ENCODE measurements around the gene ABHD6. TPM values are rescaled to one million over a fixed set of nuclear protein-coding genes. Genes with fewer than 3 reads are reported as not detected.

The ABHD6 gene
- 10 to 100 TPM in 2 of 4 donors, 1 to 10 TPM in 2; 5.8 to 14.0 (median 9.6) TPM for total RNA-seq

DNA sequence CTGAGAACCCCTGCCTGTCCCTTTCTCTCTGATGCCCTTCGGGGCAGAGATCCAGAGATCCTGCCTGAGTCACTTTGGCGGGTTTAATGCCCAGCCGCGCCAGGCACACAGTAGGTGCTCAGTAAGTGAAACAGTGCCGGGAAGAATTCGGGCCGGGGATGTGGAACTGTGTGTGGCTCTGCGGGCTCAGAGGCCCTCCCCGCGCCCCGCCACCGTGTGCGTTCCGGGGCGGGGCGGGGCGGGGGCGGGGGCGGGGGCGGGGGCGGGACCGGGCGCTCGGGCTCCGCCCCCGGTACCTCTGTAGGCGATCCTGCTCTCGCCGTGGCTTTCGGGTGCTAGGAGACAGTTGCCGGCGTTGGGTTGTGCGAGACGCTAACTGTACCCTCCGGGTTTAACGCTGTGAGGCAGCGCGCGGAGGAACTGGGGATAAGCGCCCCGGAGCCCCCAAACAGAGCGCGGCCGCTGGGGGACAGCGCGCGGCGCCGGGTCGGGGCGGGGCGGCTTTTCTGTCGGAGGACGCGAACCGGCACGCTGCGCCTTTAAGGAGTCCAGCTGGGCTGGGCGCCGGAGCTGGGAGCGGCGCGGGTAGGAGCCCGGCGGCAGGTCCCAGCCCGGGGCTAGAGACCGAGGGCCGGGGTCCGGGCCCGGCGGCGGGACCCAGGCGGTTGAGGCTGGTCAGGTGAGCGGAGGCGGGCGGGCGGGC is at the start of gene ABHD6:
Gene ABHD6, plus strand, starts transcription at position 555 of the 703 bp plus-strand sequence. CDS start 18,795 bp downstream, outside the sequence.
- intact Hi-C loops (cut with DNase I; ENCODE audit: low total_unique reads) = loop anchor here (1.0 to 5.0 kb wide), 3 partner anchors 69 to 255 kb away; partner anchors contain the start of genes HTD2, KCTD6, PDHB and RPP14
- Histone ChIP-seq H3K9me3 (no peaks in the 10 kb centered on the region), H3K27me3 (no peaks in the 10 kb centered on the region), H3K4me3 (peak within 1 kb of the TSS; percentile 68 to 96 (median 76)), H3K4me1 (peaks cover 9 to 14% of the 10 kb centered on the region in 2 donors), H3K27ac (peak within 1 kb of the TSS; percentile 76 to 87 (median 86)), H3K36me3 (no peaks in the 10 kb centered on the region)
- in situ Hi-C loops (cut with MboI; ENCODE audit: low sequenced_read_pairs in 4 of 4) = loop anchor here in 1 of 4 donors (10.0 kb wide), 1 partner anchor 67 kb away; the partner anchor contains the start of genes HTD2 and RPP14
- ATAC-seq = peak; percentile 91 to 94
- TF ChIP-seq, protein P1, sequence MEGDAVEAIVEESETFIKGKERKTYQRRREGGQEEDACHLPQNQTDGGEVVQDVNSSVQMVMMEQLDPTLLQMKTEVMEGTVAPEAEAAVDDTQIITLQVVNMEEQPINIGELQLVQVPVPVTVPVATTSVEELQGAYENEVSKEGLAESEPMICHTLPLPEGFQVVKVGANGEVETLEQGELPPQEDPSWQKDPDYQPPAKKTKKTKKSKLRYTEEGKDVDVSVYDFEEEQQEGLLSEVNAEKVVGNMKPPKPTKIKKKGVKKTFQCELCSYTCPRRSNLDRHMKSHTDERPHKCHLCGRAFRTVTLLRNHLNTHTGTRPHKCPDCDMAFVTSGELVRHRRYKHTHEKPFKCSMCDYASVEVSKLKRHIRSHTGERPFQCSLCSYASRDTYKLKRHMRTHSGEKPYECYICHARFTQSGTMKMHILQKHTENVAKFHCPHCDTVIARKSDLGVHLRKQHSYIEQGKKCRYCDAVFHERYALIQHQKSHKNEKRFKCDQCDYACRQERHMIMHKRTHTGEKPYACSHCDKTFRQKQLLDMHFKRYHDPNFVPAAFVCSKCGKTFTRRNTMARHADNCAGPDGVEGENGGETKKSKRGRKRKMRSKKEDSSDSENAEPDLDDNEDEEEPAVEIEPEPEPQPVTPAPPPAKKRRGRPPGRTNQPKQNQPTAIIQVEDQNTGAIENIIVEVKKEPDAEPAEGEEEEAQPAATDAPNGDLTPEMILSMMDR (IDR thresholded peaks at IDR 0.05 in 4 of 5, conservative IDR thresholded peaks at IDR 0.05 in 1 of 5) = peak in 4 of 5 experiments; percentile 18 to 47 (median 40)
- TF ChIP-seq POLR2A (IDR thresholded peaks at IDR 0.05) = peak; percentile 31 to 37
- DNase-seq = peak; percentile 49 to 51

GRCh38 chr3:58188173-58188564 is 49.4 kb upstream of the ABHD6 start:
- DNase-seq (no peak), ATAC-seq (no peak)
- H3K9me3 ChIP-seq = no peaks in the 10 kb centered on the region
- no peaks in the 10 kb centered on the region for H3K27me3 ChIP-seq
- peaks cover 2 to 12% of the 10 kb centered on the region in 2 donors for H3K4me1 ChIP-seq
- H3K4me3 ChIP-seq = no peak overlapping the region
- in situ Hi-C loops (cut with MboI; ENCODE audit: low sequenced_read_pairs in 4 of 4) (loop anchor here (5.0 to 25.0 kb wide), 5 partner anchors 107 to 349 kb away; partner anchors contain the start of genes ACOX2 (in 1 of the 4), HTD2 (in 1 of the 4) and RPP14 (in 1 of the 4)), intact Hi-C loops (cut with DNase I; ENCODE audit: low total_unique reads) (loop anchor here (2.0 to 10.0 kb wide), 2 partner anchors 29 to 347 kb away; partner anchors contain the start of gene ACOX2)
- peak overlapping the region in 3 of 4 donors; percentile 38 to 62 (median 60) for H3K27ac ChIP-seq
- no peak for TF ChIP-seq POLR2A (IDR thresholded peaks at IDR 0.05)
- TF ChIP-seq, protein P1 (IDR thresholded peaks at IDR 0.05 in 4 of 5, conservative IDR thresholded peaks at IDR 0.05 in 1 of 5) = no peak
- H3K36me3 ChIP-seq = no peaks in the 10 kb centered on the region

GRCh38 chr3:58188921-58189451 is 48.6 kb upstream of the ABHD6 start:
- no peaks in the 10 kb centered on the region for H3K9me3 ChIP-seq
- no peak for TF ChIP-seq POLR2A (IDR thresholded peaks at IDR 0.05)
- TF ChIP-seq, protein P1 (IDR thresholded peaks at IDR 0.05 in 4 of 5, conservative IDR thresholded peaks at IDR 0.05 in 1 of 5) = no peak
- DNase-seq (no peak), ATAC-seq (peak in 1 of 2 donors; percentile 42)
- no peak overlapping the region for H3K4me3 ChIP-seq
- no peaks in the 10 kb centered on the region for H3K36me3 ChIP-seq
- H3K4me1 ChIP-seq = peaks cover 2 to 12% of the 10 kb centered on the region in 2 donors
- H3K27me3 ChIP-seq = no peaks in the 10 kb centered on the region
- H3K27ac ChIP-seq = peak overlapping the region in 3 of 4 donors; percentile 38 to 62 (median 60)
- intact Hi-C loops (cut with DNase I; ENCODE audit: low total_unique reads) = loop anchor here (2.0 to 10.0 kb wide), 2 partner anchors 28 to 346 kb away; partner anchors contain the start of gene ACOX2
- in situ Hi-C loops (cut with MboI; ENCODE audit: low sequenced_read_pairs in 4 of 4) = loop anchor here (5.0 to 25.0 kb wide), 5 partner anchors 106 to 348 kb away; partner anchors contain the start of genes ACOX2 (in 1 of the 4), HTD2 (in 1 of the 4) and RPP14 (in 1 of the 4)

GRCh38 chr3:58189691-58190090 is 47.9 kb upstream of the ABHD6 start:
- intact Hi-C loops (cut with DNase I; ENCODE audit: low total_unique reads) (loop anchor here (2.0 to 10.0 kb wide), 2 partner anchors 27 to 345 kb away; partner anchors contain the start of gene ACOX2), in situ Hi-C loops (cut with MboI; ENCODE audit: low sequenced_read_pairs in 4 of 4) (loop anchor here (5.0 to 25.0 kb wide), 5 partner anchors 105 to 348 kb away; partner anchors contain the start of genes ACOX2 (in 1 of the 4), HTD2 (in 1 of the 4) and RPP14 (in 1 of the 4))
- Histone ChIP-seq H3K4me3 (no peak overlapping the region), H3K27me3 (no peaks in the 10 kb centered on the region), H3K27ac (peak overlapping the region; percentile 38 to 62 (median 52)), H3K9me3 (no peaks in the 10 kb centered on the region), H3K4me1 (peaks cover 2 to 12% of the 10 kb centered on the region in 2 donors), H3K36me3 (no peaks in the 10 kb centered on the region)
- DNase-seq (no peak), ATAC-seq (no peak)
- no peak for TF ChIP-seq POLR2A (IDR thresholded peaks at IDR 0.05)
- TF ChIP-seq, protein P1 (IDR thresholded peaks at IDR 0.05 in 4 of 5, conservative IDR thresholded peaks at IDR 0.05 in 1 of 5) = no peak

Data from gastrocnemius medialis (tissue), 4 donors.